OCI-LY7 (cell line): ENCODE results near the gene NUDT6. TPM values are rescaled to one million over a fixed set of nuclear protein-coding genes. Genes with fewer than 3 reads are reported as not detected.

Experiments
- BruUV-seq: library from RNA; stranded (reverse); fragments of 400-500 nt; replicated peaks from 2 replicates; lab custom pipeline; 2021; lab: Mats Ljungman, UMichigan
- CTCF ChIA-PET: fragments of 300-600 bp; sonication (Branson Sonifier 250); formaldehyde crosslinking; loops from one replicate; lab custom pipeline; 2022; ENCODE audit warnings: antibody characterized with exemption; ENCODE audit not compliant: unreplicated experiment; lab: Charles Lee
- POLR2A ChIA-PET: fragments of 300-600 bp; sonication (Branson Sonifier 250); formaldehyde crosslinking; loops from one replicate; lab custom pipeline; 2022; ENCODE audit warnings: antibody characterized with exemption; lab: Charles Lee
- DNase-seq: peaks from one replicate; pipeline ENCODE4 v3.0.0-alpha.2; 2015; ENCODE audit warnings: low spot score
- H2AFZ ChIP-seq: fragments of 200-600 bp; sonication (generic), shearing (Covaris generic); 2 replicates; pipeline ENCODE4 v1.6.1; 2014; ENCODE audit warnings: mild to moderate bottlenecking, antibody characterized with exemption, low read length, moderate library complexity
- H3K27ac ChIP-seq: fragments of 200-600 bp; sonication (generic); 2 replicates; pipeline ENCODE4 v1.5.1; 2014; ENCODE audit warnings: mixed run types, low read depth, mild to moderate bottlenecking, moderate library complexity, low read length, inconsistent platforms; ENCODE audit not compliant: poor library complexity, severe bottlenecking
- H3K36me3 ChIP-seq: fragments of 200-600 bp; sonication (generic); 2 replicates; pipeline ENCODE4 v1.6.1; 2014; ENCODE audit warnings: mild to moderate bottlenecking, antibody characterized with exemption, low read length, moderate library complexity, mixed read lengths; ENCODE audit not compliant: insufficient read depth
- H3K4me1 ChIP-seq: fragments of 200-600 bp; sonication (generic); 2 replicates; pipeline ENCODE4 v1.5.1; 2014; ENCODE audit warnings: mild to moderate bottlenecking, low read length; ENCODE audit not compliant: insufficient read depth, poor library complexity, severe bottlenecking
- H3K4me2 ChIP-seq: fragments of 200-600 bp; sonication (generic); 2 replicates; pipeline ENCODE4 v1.6.1; 2014; ENCODE audit warnings: mild to moderate bottlenecking, low read length
- H3K4me3 ChIP-seq: fragments of 200-600 bp; sonication (generic); 2 replicates; pipeline ENCODE4 v1.5.1; 2014; ENCODE audit warnings: mild to moderate bottlenecking, low read depth, low read length; ENCODE audit not compliant: poor library complexity, severe bottlenecking
- H3K79me2 ChIP-seq: fragments of 200-600 bp; sonication (generic); 2 replicates; pipeline ENCODE4 v1.6.1; 2016; ENCODE audit warnings: low read depth, mild to moderate bottlenecking, low read length, moderate library complexity, mixed read lengths; ENCODE audit not compliant: insufficient read depth
- H3K9me2 ChIP-seq: fragments of 200-600 bp; sonication (generic); 2 replicates; pipeline ENCODE4 v1.6.1; 2016; ENCODE audit warnings: mild to moderate bottlenecking, low read length, mixed read lengths; ENCODE audit not compliant: insufficient read depth
- H3K9me3 ChIP-seq: fragments of 200-600 bp; sonication (generic); 2 replicates; pipeline ENCODE4 v1.6.1; 2014; ENCODE audit warnings: mild to moderate bottlenecking, mixed run types, low read length, mixed read lengths
- H4K20me1 ChIP-seq: fragments of 200-600 bp; sonication (generic); 2 replicates; pipeline ENCODE4 v1.6.1; 2014; ENCODE audit warnings: mild to moderate bottlenecking, antibody characterized with exemption, low read length, moderate library complexity, mixed read lengths; ENCODE audit not compliant: insufficient read depth
- CTCF ChIP-seq: fragments of 200-600 bp; sonication (generic); conservative IDR thresholded peaks from 2 replicates; pipeline ENCODE4 v1.5.1; 2014; ENCODE audit warnings: mild to moderate bottlenecking, antibody characterized with exemption, low read length, moderate library complexity, mixed read lengths
- EZH2phosphoT487 ChIP-seq: fragments of 200-600 bp; sonication (generic); IDR thresholded peaks from 2 replicates; pipeline ENCODE4 v1.6.1; 2018; ENCODE audit warnings: low read depth, borderline replicate concordance, mild to moderate bottlenecking, mixed run types, antibody characterized with exemption, low read length, moderate library complexity, mixed read lengths
- intact Hi-C: fragments of 100-400 bp; cut with micrococcal nuclease; formaldehyde crosslinking; loops from one replicate; pipeline ENCODE4 v1.10.0; 2022; ENCODE audit not compliant: unreplicated experiment
- total RNA-seq, 2 experiments: library from RNA; depleted of rRNA in 1 of 2; stranded (reverse); fragments of >200 nt in 1 of 2; shearing (Covaris generic) in 1 of 2; gene quantifications; 2 replicates each; pipeline ENCODE4 v1.2.3, GENCODE V29; 2014 to 2022

Gene NUDT6
- total RNA-seq, 2 experiments from 2014 or later, result 15.9 to 18.3 TPM

DNA sequence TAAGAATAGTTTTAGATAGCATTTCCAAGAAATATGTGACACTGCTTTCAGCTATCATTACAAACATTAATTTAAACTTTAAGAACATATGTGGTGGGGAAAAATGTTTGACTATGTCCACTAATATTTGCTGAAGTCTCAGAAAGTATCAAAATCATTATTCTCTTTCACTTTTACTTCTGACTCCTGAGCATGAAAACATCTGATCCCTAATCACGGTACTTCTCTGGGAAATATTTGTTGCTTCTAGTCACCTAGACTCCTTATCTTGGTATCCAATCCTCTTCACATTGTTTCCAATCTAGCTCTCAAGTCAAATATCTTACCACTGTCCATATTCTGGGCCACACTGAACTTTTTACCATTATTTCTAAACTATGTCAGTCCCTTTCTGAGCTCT lies 10.8 kb downstream of the NUDT6 start:
- H3K4me3 ChIP-seq, result no peak overlapping the region
- DNase-seq, result no peak
- intact Hi-C loops, result loop anchor here (5.0 kb wide), 1 partner anchor 309 kb away; no protein-coding TSS in a partner anchor
- no peaks in the 10 kb centered on the region for H4K20me1 ChIP-seq
- no peaks in the 10 kb centered on the region for H3K9me2 ChIP-seq
- CTCF ChIA-PET, result interaction anchor here (0.5 kb wide), 1 partner anchor 10 kb away, joined by 3 read pairs; no protein-coding TSS in a partner anchor
- POLR2A ChIA-PET, result interaction anchor here (0.6 to 1.8 kb wide), 4 partner anchors 10 to 174 kb away, joined by 3 to 4 read pairs (median 4); no protein-coding TSS in a partner anchor
- BruUV-seq, result no TSS peak
- H3K27ac ChIP-seq, result no peak overlapping the region
- no peaks in the 10 kb centered on the region for H3K9me3 ChIP-seq
- H3K4me2 ChIP-seq, result no peak overlapping the region
- no peak for TF ChIP-seq EZH2phosphoT487
- TF ChIP-seq CTCF, result no peak
- no peaks in the 10 kb centered on the region for H3K79me2 ChIP-seq
- H2AFZ ChIP-seq, result no peak overlapping the region
- peaks cover 51% of the 10 kb centered on the region; the same call in 1 of the 2 replicates for H3K36me3 ChIP-seq
- no peaks in the 10 kb centered on the region for H3K4me1 ChIP-seq

DNA sequence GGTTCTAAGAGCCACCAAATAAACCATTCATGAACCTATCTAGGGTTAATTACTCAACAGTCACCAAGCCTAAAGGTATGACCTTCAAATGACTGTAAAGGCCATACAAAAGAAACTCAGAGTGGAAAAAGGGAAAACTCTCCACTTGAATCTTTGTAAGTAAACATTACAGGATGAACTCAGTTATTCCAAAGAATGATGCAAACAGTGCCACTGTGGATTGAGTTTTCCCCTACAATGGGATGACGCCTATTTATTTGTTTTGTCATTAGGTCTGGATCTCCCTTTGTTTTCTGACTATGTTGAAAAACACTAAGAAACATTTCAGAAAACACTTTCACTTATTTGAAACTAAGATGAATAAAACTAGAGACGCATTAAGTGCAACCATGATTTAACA lies 12.7 kb downstream of the NUDT6 start:
- no TSS peak for BruUV-seq
- H2AFZ ChIP-seq, result no peak overlapping the region
- POLR2A ChIA-PET, result interaction anchor here (0.6 kb wide), 1 partner anchor 243 kb away, joined by 3 read pairs; no protein-coding TSS in a partner anchor
- no peaks in the 10 kb centered on the region for H3K9me3 ChIP-seq
- CTCF ChIA-PET, result no interaction called here
- H3K4me3 ChIP-seq, result no peak overlapping the region
- intact Hi-C loops, result loop anchor here (5.0 kb wide), 1 partner anchor 307 kb away; no protein-coding TSS in a partner anchor
- H3K9me2 ChIP-seq, result no peaks in the 10 kb centered on the region
- H4K20me1 ChIP-seq, result no peaks in the 10 kb centered on the region
- no peak for TF ChIP-seq CTCF
- TF ChIP-seq EZH2phosphoT487, result no peak
- DNase-seq, result no peak
- H3K4me2 ChIP-seq, result no peak overlapping the region
- peaks cover 46% of the 10 kb centered on the region; the same call in 1 of the 2 replicates for H3K36me3 ChIP-seq
- no peak overlapping the region for H3K27ac ChIP-seq
- H3K79me2 ChIP-seq, result no peaks in the 10 kb centered on the region
- H3K4me1 ChIP-seq, result no peaks in the 10 kb centered on the region

GRCh38 chr4:122908223-122908622 lies 14.2 kb downstream of the NUDT6 start:
- no peaks in the 10 kb centered on the region for H3K9me2 ChIP-seq
- no peaks in the 10 kb centered on the region for H3K4me1 ChIP-seq
- H3K9me3 ChIP-seq, result no peaks in the 10 kb centered on the region
- H3K79me2 ChIP-seq, result no peaks in the 10 kb centered on the region
- H3K4me3 ChIP-seq, result no peak overlapping the region
- peaks cover 36% of the 10 kb centered on the region; the same call in 1 of the 2 replicates for H3K36me3 ChIP-seq
- ChIA-PET POLR2A (interaction anchor here (0.6 to 0.9 kb wide), 2 partner anchors 12 to 966 kb away, joined by 3 to 4 read pairs; no protein-coding TSS in a partner anchor), CTCF (no interaction called here)
- no peak overlapping the region for H3K4me2 ChIP-seq
- no peak for TF ChIP-seq CTCF
- no peak for TF ChIP-seq EZH2phosphoT487
- H4K20me1 ChIP-seq, result no peaks in the 10 kb centered on the region
- H3K27ac ChIP-seq, result no peak overlapping the region
- intact Hi-C loops, result no loop called here
- BruUV-seq, result no TSS peak
- H2AFZ ChIP-seq, result no peak overlapping the region
- DNase-seq, result no peak
